PC-3 (cell line): ENCODE measurements around the gene AUP1. TPM values are rescaled to one million over a fixed set of nuclear protein-coding genes. Genes with fewer than 3 reads are reported as not detected.

ENCODE experiments used
- ATAC-seq: fragments of 200-7000 bp; cut with Tn5 transposase; 2 replicates; pipeline ENCODE4 v1.9.1; 2020; ENCODE audit warnings: mild to moderate bottlenecking, moderate library complexity
- BruUV-seq: library from RNA; stranded (reverse); fragments of 400-500 nt; replicated peaks from 2 replicates; lab custom pipeline; 2021; lab: Mats Ljungman, UMichigan
- CTCF ChIA-PET: fragments of 300-600 bp; sonication (Branson Sonifier 250); formaldehyde crosslinking; loops from one replicate; lab custom pipeline; 2022; ENCODE audit warnings: antibody characterized with exemption; lab: Charles Lee
- POLR2A ChIA-PET: fragments of 300-600 bp; sonication (Branson Sonifier 250); formaldehyde crosslinking; loops from one replicate; lab custom pipeline; 2022; ENCODE audit warnings: antibody characterized with exemption; ENCODE audit not compliant: unreplicated experiment; lab: Charles Lee
- DNase-seq: peaks from one replicate; pipeline ENCODE4 v3.0.0-alpha.2; 2015
- H2AFZ ChIP-seq: fragments of 300-600 bp; sonication (generic); 2 replicates; pipeline ENCODE4 v1.6.0; 2016; ENCODE audit warnings: antibody characterized with exemption, low read length
- H3F3A ChIP-seq: fragments of 300-600 bp; sonication (generic); one replicate; pipeline ENCODE4 v1.6.0; 2017; ENCODE audit warnings: antibody characterized with exemption, low read length, control low read depth, mild to moderate bottlenecking; ENCODE audit not compliant: unreplicated experiment
- H3K27ac ChIP-seq: fragments of 300-600 bp; sonication (generic); 2 replicates; pipeline ENCODE4 v1.5.1; 2016; ENCODE audit warnings: mild to moderate bottlenecking, low read length
- H3K27me3 ChIP-seq: fragments of 300-600 bp; sonication (generic); 2 replicates; pipeline ENCODE4 v1.6.1; 2016; ENCODE audit warnings: low read length, mixed read lengths
- H3K36me3 ChIP-seq: fragments of 300-600 bp; sonication (generic); 2 replicates; pipeline ENCODE4 v1.6.1; 2016; ENCODE audit warnings: low read depth, mixed run types, low read length, mixed read lengths
- H3K4me1 ChIP-seq: fragments of 300-600 bp; sonication (generic); 2 replicates; pipeline ENCODE4 v1.5.1; 2016; ENCODE audit warnings: low read length; ENCODE audit not compliant: insufficient read depth
- H3K4me2 ChIP-seq: fragments of 300-600 bp; sonication (generic); 2 replicates; pipeline ENCODE4 v1.6.0; 2016; ENCODE audit warnings: low read length
- H3K4me3 ChIP-seq: fragments of 300-600 bp; sonication (generic); 2 replicates; pipeline ENCODE4 v1.5.1; 2016; ENCODE audit warnings: mild to moderate bottlenecking, low read length, mixed read lengths
- H3K79me2 ChIP-seq: fragments of 300-600 bp; sonication (generic); 2 replicates; pipeline ENCODE4 v1.6.1; 2017; ENCODE audit warnings: low read length, mixed read lengths
- H3K9ac ChIP-seq: fragments of 300-600 bp; sonication (generic); 2 replicates; pipeline ENCODE4 v1.6.0; 2016; ENCODE audit warnings: mild to moderate bottlenecking, low read length
- H3K9me2 ChIP-seq: fragments of 300-600 bp; sonication (generic); replicated peaks from 2 replicates; pipeline ENCODE4 v1.6.1; 2016; ENCODE audit warnings: mixed run types, low read length, mixed read lengths
- H3K9me3 ChIP-seq: fragments of 300-600 bp; sonication (generic); 2 replicates; pipeline ENCODE4 v1.6.1; 2016; ENCODE audit warnings: low read length, mixed read lengths
- H4K20me1 ChIP-seq: fragments of 300-600 bp; sonication (generic); 2 replicates; pipeline ENCODE4 v1.6.1; 2016; ENCODE audit warnings: low read length, mixed read lengths
- CTCF ChIP-seq: fragments of 300-600 bp; sonication (generic); conservative IDR thresholded peaks from 2 replicates; pipeline ENCODE4 v1.5.1; 2017; ENCODE audit warnings: antibody characterized with exemption, low read depth, mild to moderate bottlenecking, low read length
- EZH2 ChIP-seq: fragments of 300-600 bp; sonication (generic); IDR thresholded peaks from one replicate; pipeline ENCODE4 v1.6.1; 2017; ENCODE audit warnings: antibody characterized with exemption, mild to moderate bottlenecking, low read length; ENCODE audit not compliant: unreplicated experiment
- EZH2phosphoT487 ChIP-seq: fragments of 300-600 bp; sonication (generic); IDR thresholded peaks from 2 replicates; pipeline ENCODE4 v1.6.1; 2018; ENCODE audit warnings: mild to moderate bottlenecking, antibody characterized with exemption, low read length, borderline replicate concordance
- intact Hi-C: fragments of 100-400 bp; cut with micrococcal nuclease; formaldehyde crosslinking; loops from 2 replicates; pipeline ENCODE4 v1.9.0; 2023
- total RNA-seq: library from RNA; depleted of rRNA; stranded (reverse); fragments of >200 nt; gene quantifications from 2 replicates; pipeline ENCODE4 v1.2.3, GENCODE V29; 2014

Gene AUP1
- total RNA-seq, 1 experiment from 2014 or later: 233 TPM

GRCh38 chr2:74572178-74572925 is 42.8 kb upstream of the AUP1 start:
- no peak overlapping the region for H3K9ac ChIP-seq
- H3K4me1 ChIP-seq: peaks cover 27% of the 10 kb centered on the region
- no peaks in the 10 kb centered on the region for H3K27me3 ChIP-seq
- POLR2A ChIA-PET: no interaction called here
- no peaks in the 10 kb centered on the region for H3K79me2 ChIP-seq
- no peak overlapping the region for H3K27ac ChIP-seq
- TF ChIP-seq CTCF (peak; percentile 28; the same call in 1 of the 2 replicates), EZH2phosphoT487 (no peak)
- no peaks in the 10 kb centered on the region for H3K36me3 ChIP-seq
- no TSS peak for BruUV-seq
- no peak overlapping the region for H3K4me3 ChIP-seq
- CTCF ChIA-PET: no interaction called here
- no peaks in the 10 kb centered on the region for H3K9me2 ChIP-seq
- H3K9me3 ChIP-seq: no peaks in the 10 kb centered on the region
- H3K4me2 ChIP-seq: no peak overlapping the region
- ATAC-seq (no peak), DNase-seq (no peak)
- H4K20me1 ChIP-seq: no peaks in the 10 kb centered on the region
- intact Hi-C loops: no loop called here
- H3F3A ChIP-seq: peaks cover 4% of the 10 kb centered on the region
- no peak overlapping the region for H2AFZ ChIP-seq

- Histone ChIP-seq H3K79me2 (no peaks in the 10 kb centered on the region), H3F3A (peaks cover 4% of the 10 kb centered on the region), H3K4me2 (no peak overlapping the region), H4K20me1 (no peaks in the 10 kb centered on the region), H3K9me2 (no peaks in the 10 kb centered on the region), H3K4me3 (no peak overlapping the region), H3K9me3 (no peaks in the 10 kb centered on the region), H3K4me1 (peaks cover 32% of the 10 kb centered on the region), H2AFZ (no peak overlapping the region), H3K9ac (no peak overlapping the region), H3K27me3 (no peaks in the 10 kb centered on the region), H3K36me3 (no peaks in the 10 kb centered on the region), H3K27ac (no peak overlapping the region)
- BruUV-seq: no TSS peak
- TF ChIP-seq CTCF: no peak
- no peak for TF ChIP-seq EZH2phosphoT487
- TF ChIP-seq EZH2: no peak
- intact Hi-C loops: no loop called here
- ChIA-PET POLR2A (no interaction called here), CTCF (no interaction called here)
- DNase-seq (no peak), ATAC-seq (no peak)
Observed at GRCh38 chr2:74571058-74571457, 41.6 kb upstream of the AUP1 start.

DNA sequence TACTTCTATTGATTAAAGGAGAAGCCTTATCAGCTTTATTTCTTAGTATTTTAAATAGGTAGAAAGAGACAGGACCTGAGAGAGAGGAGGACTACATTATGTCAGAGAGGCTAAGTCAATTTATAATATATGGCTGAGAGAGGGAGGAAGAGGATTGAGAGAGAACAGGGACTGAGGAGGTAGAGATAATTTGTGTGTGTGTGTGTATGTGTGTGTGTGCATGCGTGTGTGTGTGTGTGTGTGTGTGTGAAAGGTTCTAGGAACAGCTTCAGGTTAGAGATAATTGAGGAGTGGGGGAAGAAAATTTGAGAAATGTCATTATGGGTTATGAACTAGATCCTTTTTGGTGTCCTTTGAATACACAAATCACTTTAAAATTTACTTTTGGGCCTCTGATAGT is 40.2 kb upstream of the AUP1 start:
- ChIA-PET CTCF (no interaction called here), POLR2A (no interaction called here)
- Histone ChIP-seq H3K9ac (no peak overlapping the region), H3K79me2 (no peaks in the 10 kb centered on the region), H4K20me1 (no peaks in the 10 kb centered on the region), H3K4me2 (no peak overlapping the region), H2AFZ (no peak overlapping the region), H3K27ac (no peak overlapping the region), H3K36me3 (no peaks in the 10 kb centered on the region), H3K27me3 (no peaks in the 10 kb centered on the region), H3K4me1 (peaks cover 32% of the 10 kb centered on the region), H3K4me3 (no peak overlapping the region), H3K9me2 (no peaks in the 10 kb centered on the region), H3K9me3 (no peaks in the 10 kb centered on the region), H3F3A (peaks cover 4% of the 10 kb centered on the region)
- no peak for ATAC-seq
- no peak for DNase-seq
- intact Hi-C loops: no loop called here
- no peak for TF ChIP-seq EZH2
- no peak for TF ChIP-seq EZH2phosphoT487
- no peak for TF ChIP-seq CTCF
- BruUV-seq: no TSS peak
